ENCODE measurements around the gene ARID1B. TPM values are rescaled to one million over a fixed set of nuclear protein-coding genes. Genes with fewer than 3 reads are reported as not detected.

The ARID1B gene
- total RNA-seq, 1 donor from 2014 or later: 43.4 TPM

DNA sequence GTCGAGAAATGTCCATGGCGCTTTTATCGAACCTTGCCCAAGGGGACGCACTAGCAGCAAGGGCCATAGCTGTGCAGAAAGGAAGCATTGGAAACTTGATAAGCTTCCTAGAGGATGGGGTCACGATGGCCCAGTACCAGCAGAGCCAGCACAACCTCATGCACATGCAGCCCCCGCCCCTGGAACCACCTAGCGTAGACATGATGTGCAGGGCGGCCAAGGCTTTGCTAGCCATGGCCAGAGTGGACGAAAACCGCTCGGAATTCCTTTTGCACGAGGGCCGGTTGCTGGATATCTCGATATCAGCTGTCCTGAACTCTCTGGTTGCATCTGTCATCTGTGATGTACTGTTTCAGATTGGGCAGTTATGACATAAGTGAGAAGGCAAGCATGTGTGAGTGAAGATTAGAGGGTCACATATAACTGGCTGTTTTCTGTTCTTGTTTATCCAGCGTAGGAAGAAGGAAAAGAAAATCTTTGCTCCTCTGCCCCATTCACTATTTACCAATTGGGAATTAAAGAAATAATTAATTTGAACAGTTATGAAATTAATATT is 430.4 kb downstream of the ARID1B start:
- DNase-seq: no peak
- intact Hi-C loops (cut with micrococcal nuclease): no loop called here
- no peaks in the 10 kb centered on the region for H3K27me3 ChIP-seq (ENCODE audit: low read depth)
- TF ChIP-seq, protein P1, sequence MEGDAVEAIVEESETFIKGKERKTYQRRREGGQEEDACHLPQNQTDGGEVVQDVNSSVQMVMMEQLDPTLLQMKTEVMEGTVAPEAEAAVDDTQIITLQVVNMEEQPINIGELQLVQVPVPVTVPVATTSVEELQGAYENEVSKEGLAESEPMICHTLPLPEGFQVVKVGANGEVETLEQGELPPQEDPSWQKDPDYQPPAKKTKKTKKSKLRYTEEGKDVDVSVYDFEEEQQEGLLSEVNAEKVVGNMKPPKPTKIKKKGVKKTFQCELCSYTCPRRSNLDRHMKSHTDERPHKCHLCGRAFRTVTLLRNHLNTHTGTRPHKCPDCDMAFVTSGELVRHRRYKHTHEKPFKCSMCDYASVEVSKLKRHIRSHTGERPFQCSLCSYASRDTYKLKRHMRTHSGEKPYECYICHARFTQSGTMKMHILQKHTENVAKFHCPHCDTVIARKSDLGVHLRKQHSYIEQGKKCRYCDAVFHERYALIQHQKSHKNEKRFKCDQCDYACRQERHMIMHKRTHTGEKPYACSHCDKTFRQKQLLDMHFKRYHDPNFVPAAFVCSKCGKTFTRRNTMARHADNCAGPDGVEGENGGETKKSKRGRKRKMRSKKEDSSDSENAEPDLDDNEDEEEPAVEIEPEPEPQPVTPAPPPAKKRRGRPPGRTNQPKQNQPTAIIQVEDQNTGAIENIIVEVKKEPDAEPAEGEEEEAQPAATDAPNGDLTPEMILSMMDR (IDR thresholded peaks at IDR 0.05; ENCODE audit: borderline replicate concordance): no peak
- H3K4me3 ChIP-seq: no peak overlapping the region
- H3K9me3 ChIP-seq (replicated peaks): no peaks in the 10 kb centered on the region
- no peak overlapping the region for H3K27ac ChIP-seq (replicated peaks)
- H3K4me1 ChIP-seq: no peaks in the 10 kb centered on the region
- peaks cover 48% of the 10 kb centered on the region for H3K36me3 ChIP-seq

DNA sequence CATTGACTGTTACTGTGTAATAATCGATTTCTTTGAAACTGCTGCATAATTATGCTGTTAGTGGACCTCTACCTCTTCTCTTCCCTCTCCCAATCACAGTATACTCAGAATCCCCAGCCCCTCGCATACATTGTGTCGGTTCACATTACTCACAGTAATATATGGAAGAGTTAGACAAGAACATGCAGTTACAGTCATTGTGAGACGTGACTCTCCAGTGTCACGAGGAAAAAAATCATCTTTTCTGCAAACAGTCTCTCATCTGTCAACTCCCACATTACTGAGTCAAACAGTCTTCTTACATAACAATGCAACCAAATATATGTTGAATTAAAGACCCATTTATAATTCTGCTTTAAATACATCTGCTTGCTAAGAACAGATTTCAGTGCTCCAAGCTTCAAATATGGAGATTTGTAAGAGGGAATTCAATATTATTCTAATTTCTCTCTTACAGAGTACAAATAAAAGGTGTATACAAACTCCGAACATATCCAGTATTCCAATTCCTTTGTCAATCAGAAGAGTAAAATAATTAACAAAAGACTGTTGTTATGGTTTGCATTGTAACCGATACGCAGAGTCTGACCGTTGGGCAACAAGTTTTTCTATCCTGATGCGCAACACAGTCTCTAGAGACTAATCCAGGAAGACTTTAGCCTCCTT is 432.8 kb downstream of the ARID1B start:
- intact Hi-C loops (cut with micrococcal nuclease): no loop called here
- Histone ChIP-seq H3K36me3 (peaks cover 29% of the 10 kb centered on the region), H3K4me1 (no peaks in the 10 kb centered on the region), H3K4me3 (no peak overlapping the region), H3K9me3 (replicated peaks) (no peaks in the 10 kb centered on the region), H3K27me3 (ENCODE audit: low read depth) (no peaks in the 10 kb centered on the region), H3K27ac (replicated peaks) (no peak overlapping the region)
- no peak for DNase-seq
- TF ChIP-seq, protein P1 (IDR thresholded peaks at IDR 0.05; ENCODE audit: borderline replicate concordance): no peak

DNA sequence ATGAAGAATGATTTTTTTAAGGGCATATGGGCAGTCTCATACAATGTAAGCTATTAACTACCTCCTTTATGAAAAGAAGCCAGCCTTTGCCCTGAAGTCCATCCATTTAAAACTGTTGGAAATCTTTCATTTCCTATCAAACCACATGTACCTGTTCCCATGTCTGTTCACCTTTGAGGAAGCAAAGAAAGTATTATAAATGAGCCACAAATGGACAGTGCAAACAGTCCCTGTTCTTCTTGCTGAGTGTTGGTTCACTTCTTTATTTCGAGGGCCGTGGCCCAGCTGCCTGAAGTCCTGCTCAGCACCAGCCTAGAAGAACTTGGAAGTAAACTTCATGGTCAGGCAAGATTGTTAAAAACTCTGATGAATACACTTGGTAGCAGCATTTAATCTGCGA is 433.8 kb downstream of the ARID1B start:
- no peaks in the 10 kb centered on the region for H3K4me1 ChIP-seq
- H3K36me3 ChIP-seq: peaks cover 19% of the 10 kb centered on the region
- no peak overlapping the region for H3K4me3 ChIP-seq
- no peak for DNase-seq
- intact Hi-C loops (cut with micrococcal nuclease): no loop called here
- no peak overlapping the region for H3K27ac ChIP-seq (replicated peaks)
- H3K9me3 ChIP-seq (replicated peaks): no peaks in the 10 kb centered on the region
- no peaks in the 10 kb centered on the region for H3K27me3 ChIP-seq (ENCODE audit: low read depth)
- TF ChIP-seq, protein P1 (IDR thresholded peaks at IDR 0.05; ENCODE audit: borderline replicate concordance): no peak

DNA sequence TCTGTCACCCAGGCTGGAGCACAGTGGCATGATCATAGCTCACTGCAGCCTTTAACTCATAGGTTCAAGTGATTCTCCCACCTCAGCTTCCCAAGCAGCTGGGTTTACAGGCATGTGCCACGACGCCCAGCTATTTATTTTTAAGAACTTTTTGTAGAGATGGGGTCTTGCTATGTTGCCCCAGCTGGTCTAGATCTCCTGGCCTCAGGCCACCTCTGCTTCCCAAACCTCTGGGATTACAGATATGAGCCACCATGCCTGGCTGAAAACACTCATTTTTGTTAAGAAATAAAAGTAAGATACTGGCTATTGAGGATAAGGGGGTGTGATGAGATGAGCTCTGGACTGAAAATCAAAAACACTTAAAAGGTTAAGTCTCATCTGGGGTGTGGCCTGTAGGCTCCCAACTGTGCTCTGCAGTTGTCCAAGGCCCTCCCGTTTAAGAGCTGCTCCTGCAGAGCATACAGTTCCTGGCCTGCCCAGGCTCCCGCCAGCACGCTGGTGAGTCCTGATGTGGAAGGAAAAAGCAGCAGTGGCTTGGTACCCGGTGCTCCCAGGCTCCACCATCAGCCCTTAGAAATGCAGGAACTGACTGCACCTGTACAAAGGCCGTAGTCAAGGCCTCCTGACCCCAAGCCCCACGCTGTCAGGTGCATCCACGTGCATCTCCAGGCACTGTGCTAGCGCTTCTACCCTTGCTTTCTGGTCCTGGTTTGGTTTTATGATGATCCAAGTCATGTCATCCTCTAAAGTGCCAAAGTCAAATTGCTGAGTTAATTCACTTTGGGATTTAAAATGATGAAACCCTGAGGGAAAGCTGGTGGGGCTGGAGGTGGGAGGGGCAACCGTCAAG is 434.7 kb downstream of the ARID1B start:
- no peaks in the 10 kb centered on the region for H3K4me1 ChIP-seq
- TF ChIP-seq, protein P1 (IDR thresholded peaks at IDR 0.05; ENCODE audit: borderline replicate concordance): no peak

DNA sequence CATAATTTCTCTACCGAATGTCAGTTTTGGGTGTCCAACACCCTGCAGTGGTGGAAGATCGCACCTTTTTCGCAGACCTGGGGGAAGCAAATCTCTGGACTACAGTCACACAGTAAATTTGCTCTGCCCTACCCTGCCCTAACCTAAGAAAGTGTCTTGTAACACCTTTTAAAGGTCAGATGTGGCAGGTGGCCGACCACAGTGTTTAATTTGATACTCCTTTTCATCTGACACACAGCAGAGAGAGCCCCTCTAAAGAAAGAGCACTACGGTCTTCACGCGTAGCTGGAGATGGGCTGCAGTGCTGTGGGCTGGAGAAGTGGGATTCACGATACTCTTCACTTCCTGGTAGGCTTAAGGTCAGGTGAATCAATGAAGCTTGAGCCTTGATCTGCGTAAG is 436.2 kb downstream of the ARID1B start:
- TF ChIP-seq, protein P1 (IDR thresholded peaks at IDR 0.05; ENCODE audit: borderline replicate concordance): no peak
- Histone ChIP-seq H3K4me1 (no peaks in the 10 kb centered on the region), H3K27me3 (ENCODE audit: low read depth) (no peaks in the 10 kb centered on the region), H3K27ac (replicated peaks) (no peak overlapping the region), H3K36me3 (no peaks in the 10 kb centered on the region), H3K4me3 (no peak overlapping the region), H3K9me3 (replicated peaks) (no peaks in the 10 kb centered on the region)
- intact Hi-C loops (cut with micrococcal nuclease): no loop called here
- no peak for DNase-seq

More for the DNA sequence above, 434.7 kb downstream of the ARID1B start:
- intact Hi-C loops (cut with micrococcal nuclease): no loop called here
- Histone ChIP-seq H3K4me3 (no peak overlapping the region), H3K36me3 (peaks cover 11% of the 10 kb centered on the region), H3K27ac (replicated peaks) (no peak overlapping the region), H3K9me3 (replicated peaks) (no peaks in the 10 kb centered on the region), H3K27me3 (ENCODE audit: low read depth) (no peaks in the 10 kb centered on the region)
- no peak for DNase-seq
